Uterus (tissue), 2 donors: ENCODE results near the gene CERS6.

Source experiments
- POLR2A ChIP-seq, 2 donors: fragments of 450-650 bp; IDR thresholded peaks; one replicate each; pipeline ENCODE4 v1.6.1; 2016; ENCODE audit warnings: antibody characterized with exemption in 2 of 2, mild to moderate bottlenecking in 1 of 2, moderate library complexity in 1 of 2
- TF ChIP-seq, protein P1 (sequence below), 4 experiments: fragments of 200-600 bp in 2 of 4; fragments of 450-650 bp in 2 of 4; sonication (generic) in 2 of 4; IDR thresholded peaks; one replicate each; pipeline ENCODE4 v1.5.1; 2016 to 2019; ENCODE audit warnings: antibody characterized with exemption in 4 of 4, mild to moderate bottlenecking in 2 of 4, moderate library complexity in 1 of 4

DNA sequence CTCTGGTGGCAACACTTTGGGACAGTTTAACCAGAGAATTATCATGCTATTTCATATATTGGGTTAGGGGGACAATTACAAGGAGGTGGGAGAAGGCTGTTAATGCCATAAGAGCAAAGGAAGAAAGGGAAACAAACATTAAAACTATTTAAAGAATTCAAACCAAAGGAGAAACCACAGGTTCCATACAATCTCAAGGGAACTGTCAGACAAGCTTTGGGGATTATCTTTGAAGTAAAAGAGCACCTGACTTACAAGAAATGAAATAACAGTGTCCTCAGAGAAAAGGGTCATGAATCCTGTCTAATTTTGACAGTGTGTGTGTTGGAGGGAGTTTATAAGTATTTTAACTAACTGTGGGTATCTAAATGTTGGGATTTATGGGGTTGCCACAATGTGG is 44.4 kb downstream of the CERS6 start:
- TF ChIP-seq POLR2A (IDR thresholded peaks at IDR 0.05): no peak
- TF ChIP-seq, protein P1, sequence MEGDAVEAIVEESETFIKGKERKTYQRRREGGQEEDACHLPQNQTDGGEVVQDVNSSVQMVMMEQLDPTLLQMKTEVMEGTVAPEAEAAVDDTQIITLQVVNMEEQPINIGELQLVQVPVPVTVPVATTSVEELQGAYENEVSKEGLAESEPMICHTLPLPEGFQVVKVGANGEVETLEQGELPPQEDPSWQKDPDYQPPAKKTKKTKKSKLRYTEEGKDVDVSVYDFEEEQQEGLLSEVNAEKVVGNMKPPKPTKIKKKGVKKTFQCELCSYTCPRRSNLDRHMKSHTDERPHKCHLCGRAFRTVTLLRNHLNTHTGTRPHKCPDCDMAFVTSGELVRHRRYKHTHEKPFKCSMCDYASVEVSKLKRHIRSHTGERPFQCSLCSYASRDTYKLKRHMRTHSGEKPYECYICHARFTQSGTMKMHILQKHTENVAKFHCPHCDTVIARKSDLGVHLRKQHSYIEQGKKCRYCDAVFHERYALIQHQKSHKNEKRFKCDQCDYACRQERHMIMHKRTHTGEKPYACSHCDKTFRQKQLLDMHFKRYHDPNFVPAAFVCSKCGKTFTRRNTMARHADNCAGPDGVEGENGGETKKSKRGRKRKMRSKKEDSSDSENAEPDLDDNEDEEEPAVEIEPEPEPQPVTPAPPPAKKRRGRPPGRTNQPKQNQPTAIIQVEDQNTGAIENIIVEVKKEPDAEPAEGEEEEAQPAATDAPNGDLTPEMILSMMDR (IDR thresholded peaks at IDR 0.05): no peak
